ENCODE data around the gene KIF26B.

The KIF26B gene

DNA sequence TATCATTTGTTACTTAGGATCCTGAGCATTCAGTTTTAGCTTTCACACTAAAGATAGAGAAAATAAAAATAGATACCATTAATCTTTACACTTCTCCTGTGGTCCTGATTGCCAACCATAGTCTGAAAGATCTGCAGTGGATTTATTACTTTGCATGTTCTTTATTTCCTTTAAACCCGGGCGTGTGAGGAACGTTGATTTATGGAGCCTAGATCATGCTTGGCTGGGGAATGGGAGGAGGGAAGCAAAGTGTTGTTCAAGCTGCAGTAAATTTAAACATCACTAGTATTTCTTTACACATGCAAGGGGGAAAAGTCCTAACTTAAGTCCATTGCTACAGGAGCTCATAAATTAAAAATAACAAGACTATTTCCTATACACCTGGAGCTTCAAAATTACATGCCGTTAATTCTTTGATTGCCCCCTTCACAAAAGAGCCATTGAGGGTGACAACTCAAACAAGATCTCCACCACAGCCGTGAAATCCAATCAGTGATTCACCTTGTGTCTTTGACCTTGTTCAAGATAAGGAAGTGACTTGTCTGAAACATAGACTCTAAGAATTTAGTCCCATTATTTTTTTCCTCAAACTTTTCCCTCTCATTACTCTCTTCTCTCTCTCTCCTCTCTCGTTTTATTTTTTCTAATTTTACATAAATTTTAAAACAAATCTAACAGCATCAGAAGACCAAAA is 282.7 kb downstream of the KIF26B start:
- DNase-seq: no peak

DNA sequence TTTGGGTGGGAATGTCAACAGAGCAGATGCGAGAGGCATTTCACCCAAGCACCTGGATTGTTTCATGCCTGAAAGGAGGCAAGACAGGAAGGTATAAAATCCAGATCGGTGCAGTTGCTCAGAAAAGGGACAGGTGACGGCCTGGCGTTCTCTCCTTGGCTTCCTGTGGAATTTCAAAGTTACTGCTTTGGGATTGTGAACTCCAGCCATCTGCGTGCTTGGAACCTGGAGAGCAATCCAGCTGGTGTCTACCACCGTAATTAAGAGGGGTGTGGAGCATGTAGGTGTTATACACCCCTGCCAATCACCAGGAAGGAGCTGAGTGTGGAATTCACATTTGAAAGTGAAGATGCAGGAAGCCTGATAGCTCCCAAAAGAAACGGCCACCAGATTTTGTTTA is 286.1 kb downstream of the KIF26B start:
- no peak for DNase-seq

DNA sequence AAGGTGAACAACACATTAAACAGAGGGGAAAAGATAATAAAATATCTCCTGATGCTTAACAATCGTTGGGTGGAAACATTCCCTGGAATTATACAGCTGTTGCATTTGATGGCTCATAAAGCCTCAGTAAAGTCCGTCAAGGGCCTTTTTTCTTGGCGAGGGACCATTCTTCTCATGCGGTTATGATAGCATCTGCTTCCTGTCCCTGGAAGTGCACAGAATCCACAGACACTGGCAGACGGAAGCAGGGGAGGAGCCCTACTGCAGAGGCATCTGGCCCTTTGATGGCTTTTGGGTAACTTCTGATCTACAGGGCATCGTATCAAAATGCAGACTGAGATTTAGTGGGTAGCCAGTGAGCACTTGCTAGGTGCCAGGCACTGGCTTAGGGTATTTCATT is 286.9 kb downstream of the KIF26B start:
- peak; percentile 36 for DNase-seq

DNA sequence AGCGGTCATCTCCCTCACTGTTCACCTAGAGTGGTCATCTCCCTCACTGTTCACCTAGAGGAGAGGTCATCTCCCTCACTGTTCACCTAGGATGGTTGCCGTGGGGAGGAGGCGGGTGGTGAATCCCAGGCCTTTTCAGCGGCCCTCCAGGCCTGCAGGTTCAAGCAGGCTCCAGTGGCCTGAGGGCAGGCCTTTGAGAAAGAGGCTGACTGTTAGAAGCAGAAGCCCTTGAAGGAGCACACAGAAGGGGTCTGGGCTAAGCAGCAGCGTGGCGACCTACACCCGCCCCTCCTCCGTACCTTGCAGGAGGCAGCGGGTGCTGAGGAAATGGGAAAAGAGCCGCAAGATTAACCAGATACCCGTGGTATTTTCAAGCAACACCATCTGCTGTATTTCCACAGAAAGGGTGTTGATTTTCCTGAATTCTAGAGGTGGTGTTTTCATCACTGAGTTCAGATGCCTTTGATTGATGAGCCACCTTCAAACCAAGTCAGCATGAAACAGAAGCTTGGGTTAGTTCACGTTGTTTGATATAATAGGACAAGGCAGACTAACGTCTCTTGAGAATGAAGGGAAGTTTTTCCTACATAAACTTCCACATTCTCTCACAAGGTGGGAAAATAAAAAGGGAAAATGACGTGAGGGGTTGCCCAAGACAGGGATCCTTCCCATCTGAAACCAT is 289.5 kb downstream of the KIF26B start:
- DNase-seq: no peak

DNA sequence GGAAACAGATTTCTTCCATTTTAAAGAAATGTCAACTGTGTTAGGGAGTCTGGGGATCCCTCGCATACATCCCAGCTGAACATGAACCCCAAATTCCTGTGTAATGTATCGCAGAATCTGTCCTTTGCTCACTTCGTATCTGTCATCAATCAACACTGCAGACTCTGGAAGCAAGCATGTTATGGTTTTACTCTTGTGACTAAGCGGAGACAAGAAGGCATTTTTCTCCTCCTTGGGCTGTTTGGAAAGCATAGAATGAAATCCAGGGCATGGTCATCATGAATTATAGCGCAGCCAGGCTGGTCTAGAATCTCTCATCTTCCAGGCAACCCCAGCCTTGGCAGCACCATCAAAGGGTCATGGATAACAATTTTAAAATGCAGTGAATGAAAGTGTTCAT is 290.2 kb downstream of the KIF26B start:
- DNase-seq: no peak

DNA sequence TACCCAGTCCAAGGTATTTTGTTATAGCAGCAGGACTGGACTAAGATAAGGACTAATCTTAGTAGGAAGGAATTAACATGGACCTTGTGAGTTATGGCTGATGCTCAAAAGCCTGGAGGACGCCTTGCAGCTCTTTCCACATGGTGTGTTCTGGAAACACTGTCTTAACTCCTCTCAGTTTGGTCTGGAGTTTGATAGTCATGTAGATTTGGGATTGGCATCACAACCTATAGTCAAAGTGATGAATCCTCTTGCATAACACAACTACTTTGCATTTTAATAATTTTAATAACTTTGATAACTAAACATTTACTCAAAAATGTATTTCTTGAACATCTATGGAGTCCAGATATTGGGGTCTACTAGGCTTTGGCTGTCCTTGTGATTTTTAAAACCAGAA is 293.7 kb downstream of the KIF26B start:
- DNase-seq: no peak

DNA sequence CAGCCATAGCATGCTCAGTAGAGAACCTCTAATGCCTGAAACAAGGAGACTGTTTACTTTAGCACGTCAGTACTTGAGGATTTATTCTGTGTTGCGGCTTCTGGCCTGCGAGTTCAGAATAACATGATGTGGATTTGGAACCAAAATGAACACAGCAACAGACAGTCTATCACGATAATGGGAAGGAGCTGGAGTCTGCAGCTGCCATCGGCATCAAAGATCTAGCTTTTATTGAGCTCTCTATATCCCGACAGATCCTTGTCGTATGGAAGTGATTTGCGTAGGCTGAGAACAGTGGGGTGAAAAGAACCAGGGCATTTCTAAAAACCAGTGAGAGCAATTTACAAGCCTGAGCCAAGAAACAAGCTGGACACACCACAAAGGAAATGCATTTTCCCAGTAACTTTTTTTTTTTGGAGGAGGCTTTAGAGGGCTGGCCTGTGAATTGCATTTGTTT is 294.2 kb downstream of the KIF26B start:
- DNase-seq: no peak

DNA sequence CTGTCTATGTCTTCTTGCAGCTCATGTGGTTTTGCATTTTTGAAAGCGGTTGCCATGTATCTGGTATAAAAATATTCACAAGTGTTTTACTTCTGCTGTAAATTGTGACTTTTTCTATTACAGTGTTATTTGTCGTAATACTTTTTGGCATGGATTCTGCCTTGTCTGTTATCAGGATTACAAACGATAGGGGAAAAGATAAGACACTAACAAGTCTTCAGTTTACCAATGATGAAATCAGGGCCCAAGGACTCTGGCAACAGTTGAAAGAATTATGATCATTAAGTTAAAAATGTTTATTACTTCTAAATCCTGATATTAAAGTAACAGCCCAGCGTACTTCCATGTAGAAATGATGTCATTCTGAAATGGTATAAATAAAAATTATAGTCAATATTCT is 298.8 kb downstream of the KIF26B start:
- DNase-seq: no peak

DNA sequence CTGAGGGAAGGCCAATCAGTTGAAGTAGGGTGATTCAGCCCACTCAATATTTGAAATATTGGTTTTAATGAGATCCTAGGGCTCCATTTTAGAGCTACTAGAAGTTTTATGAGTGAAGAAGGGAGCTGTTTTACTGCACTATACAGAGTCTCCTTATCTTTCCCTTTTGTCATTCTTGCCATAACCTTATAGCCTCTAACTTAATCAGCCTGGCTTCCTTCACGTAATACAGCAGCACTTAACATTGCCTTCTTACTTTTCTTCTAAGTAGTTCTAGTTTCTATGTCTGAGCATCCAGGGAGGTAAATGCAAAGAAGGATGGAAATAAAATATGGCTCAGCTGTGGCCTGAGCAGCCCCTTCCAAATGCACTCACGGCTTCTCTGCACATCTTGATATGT is 299.3 kb downstream of the KIF26B start:
- DNase-seq: no peak

DNA sequence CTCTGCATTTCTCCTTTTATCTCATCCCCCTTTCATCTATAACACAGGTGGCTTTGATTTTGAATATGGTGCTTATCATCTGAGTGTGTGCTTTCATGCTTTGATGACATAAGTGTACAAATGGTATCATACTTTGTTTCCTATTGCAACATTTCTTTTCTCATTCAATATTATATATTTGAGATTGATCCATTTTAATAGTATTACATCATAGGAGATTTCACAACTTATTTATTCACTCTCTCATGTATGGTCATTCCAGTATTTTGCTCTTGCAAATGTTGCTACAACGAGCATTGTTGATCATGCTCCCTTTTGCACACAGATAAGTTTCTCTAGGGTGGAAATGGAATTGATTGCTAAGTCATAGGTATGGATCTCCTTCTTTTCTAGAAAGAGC is 302.8 kb downstream of the KIF26B start:
- no peak for DNase-seq

DNA sequence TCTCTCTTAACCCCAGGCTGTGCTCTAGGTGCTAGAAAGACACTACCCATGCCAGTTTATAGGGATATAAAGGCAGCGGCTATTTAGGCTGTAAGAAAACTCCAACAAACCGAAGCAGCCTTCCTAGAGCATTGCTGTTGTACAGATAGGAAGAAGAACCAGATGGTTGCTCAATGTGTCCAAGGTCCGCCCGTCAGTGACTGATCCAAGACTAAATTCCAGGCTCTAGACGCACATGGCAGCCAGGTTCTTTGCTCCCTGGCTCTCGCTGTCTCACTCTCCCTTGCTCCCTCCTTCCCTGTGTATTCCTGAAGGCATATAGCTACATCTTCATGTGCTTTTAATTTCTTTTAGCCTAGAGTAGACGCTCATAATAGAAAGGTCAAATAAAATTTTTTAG is 303.4 kb downstream of the KIF26B start:
- DNase-seq: no peak

DNA sequence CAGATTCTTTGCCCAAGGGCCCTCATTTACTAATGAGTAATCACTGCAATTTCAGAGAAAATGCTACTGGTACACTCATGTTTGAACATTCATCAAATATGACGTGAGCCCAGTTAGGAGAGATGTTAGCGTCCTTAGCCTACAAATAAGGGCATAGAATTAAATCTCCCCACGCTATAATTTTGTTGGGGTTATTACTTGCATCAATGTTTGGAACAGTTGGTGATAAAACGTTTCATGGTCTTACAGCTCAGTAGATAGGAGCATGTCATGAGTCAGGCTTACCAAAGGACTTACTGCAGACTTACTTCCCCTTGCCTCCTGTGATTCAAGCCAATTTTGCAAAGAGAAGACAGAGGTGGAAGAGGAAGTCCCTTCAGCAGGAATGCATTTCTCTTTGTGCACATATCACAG is 304.0 kb downstream of the KIF26B start:
- no peak for DNase-seq

DNA sequence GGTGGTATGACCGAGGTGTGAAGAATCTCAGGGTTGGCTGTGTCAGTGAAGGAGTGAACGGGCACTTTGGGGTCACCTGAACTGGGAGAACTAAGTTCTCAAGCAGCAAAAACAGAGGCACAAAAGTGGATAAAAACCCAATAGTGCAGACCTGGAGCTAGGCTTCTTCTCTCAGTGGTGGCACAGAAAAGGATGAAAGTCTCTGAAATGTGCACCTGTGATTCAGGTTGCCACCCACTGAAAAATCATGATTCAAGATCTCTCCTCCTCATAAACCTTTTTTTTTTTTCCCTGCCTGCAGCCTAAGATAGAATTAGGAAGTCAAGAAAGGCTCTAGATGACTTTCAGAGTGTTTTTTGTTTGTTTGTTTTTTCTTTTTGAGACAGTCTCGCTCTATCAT is 304.8 kb downstream of the KIF26B start:
- DNase-seq: no peak

DNA sequence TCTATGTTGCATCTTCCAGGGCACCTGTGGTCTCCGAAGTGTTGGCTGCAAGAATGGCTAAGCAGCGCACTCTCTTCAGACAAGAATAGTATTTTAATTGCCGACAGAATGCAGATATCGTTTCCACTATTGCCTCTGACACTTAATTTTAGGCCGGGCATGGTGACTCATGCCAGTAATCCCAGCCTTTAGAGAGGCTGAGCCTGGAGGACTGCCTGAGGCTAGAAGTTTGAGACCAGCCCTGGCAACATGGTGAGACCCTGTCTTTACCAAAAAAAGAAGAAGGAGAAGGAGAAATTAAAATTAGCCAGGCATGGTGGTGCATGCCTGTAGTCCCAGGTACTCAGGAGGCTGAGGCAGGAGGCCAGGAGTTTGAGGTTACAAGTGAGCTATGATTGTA is 306.9 kb downstream of the KIF26B start:
- no peak for DNase-seq

DNA sequence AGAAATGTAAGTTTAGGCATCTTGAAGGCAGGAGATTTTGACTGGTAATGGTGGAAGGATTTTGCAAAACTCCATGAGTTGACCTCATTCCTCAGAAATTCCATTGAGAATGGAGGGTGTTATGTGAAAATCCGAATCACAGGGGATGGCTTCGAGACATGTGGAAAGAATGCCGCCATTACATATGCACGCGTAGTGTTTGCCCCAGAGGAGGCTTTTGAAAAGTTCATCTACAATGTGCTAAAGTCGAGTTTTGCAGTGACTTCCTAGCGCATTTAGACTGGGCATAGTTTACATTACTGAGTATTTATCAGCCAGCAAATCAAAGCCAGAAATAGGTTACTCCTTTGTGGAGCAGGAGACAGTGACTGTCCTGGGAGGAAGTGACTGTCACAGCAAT is 307.4 kb downstream of the KIF26B start:
- DNase-seq: no peak

DNA sequence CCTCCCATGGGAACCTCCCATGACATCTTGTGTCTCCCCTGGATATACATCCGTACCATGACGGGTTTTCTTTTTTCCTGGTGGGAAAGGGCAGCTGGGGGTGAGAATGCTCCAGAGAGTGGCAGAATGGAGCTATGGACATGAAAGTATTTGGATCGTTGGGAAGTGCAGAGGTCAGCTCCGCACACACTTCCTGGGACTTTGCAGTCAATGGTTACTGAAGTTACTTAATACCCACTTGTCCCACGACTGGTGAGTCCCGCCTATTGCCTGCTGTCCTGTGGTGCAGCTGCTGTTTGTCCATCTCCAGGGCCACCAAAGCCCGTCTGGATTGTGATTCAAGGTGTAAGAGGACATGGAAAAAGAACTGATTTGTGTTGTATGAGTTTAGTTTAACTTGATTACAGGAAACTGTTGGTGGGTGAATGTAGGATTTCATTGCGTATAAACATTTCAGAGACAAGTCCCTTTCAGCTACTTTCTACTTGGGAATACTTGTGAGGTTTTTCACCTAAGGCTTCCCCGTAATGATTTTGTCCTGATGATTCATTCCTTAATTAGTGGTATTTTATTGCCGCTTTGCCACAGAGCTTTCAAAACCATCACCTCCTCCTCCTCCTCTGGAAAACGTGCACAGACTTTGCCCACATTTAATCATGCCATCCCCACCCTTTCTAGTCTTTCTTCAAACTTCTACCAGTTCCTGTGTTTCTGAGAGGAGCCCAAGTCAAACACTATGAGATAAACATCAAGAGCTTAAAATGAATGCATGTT is 308.8 kb downstream of the KIF26B start:
- no peak for DNase-seq

DNA sequence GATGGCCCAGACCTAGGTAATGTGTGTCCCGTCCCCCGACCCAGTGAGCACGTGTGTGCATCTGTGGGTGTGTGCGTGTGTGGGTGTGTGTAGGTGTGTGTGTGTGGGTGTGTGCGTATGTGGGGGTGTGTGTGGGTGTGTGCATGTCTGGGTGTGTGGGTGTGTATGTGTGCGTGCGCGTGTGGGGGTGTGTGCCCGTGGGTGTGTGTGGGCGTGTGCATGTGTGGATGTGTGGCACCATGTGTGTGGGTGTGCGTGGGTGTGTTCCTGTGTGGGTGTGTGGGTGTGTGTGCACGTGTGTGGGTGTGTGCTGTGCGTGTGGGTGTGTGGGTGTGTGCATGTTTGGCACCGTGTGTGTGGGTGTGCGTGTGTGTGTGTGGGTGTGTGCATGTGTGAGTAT is 309.5 kb downstream of the KIF26B start:
- DNase-seq: no peak

DNA sequence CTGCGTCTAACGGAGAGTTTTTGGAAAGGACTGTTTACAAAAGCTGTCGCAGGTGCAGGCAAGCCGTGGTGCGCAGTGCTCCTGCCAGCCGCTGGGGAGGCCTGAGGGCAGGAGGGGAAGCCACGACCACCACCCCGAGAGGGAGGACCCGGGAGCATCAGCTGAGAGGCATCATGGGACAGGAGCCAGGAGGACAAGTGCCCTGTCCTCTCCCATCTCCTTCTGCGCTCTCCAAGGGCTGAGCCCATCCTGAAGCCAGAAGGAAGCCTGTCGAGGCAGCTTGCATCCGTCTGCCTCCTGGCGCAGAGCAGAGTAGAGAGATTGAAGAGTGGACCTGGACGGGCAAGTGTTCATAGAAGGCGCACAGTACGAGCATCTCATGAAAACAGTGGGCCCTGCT is 310.9 kb downstream of the KIF26B start:
- peak; percentile 15 for DNase-seq

DNA sequence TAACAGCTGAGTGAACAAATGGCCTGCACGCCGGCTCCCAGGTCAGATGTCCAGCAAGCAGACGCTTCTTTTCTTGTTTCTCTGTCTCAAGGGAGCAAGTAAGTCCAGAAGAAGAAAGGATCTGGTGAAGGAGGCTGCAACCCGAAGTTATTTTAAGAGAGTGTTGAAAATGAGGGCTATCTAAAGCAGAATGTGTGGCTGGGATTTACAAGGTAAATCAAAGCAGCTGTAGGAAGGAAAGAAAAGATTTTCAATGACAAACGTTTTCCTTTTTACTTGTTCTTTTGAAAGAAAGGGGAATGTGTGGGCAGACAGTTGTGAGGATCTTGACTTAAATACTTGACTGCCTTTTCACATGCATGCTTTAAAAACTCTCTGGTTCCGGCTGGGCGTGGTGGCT is 311.5 kb downstream of the KIF26B start:
- DNase-seq: no peak

DNA sequence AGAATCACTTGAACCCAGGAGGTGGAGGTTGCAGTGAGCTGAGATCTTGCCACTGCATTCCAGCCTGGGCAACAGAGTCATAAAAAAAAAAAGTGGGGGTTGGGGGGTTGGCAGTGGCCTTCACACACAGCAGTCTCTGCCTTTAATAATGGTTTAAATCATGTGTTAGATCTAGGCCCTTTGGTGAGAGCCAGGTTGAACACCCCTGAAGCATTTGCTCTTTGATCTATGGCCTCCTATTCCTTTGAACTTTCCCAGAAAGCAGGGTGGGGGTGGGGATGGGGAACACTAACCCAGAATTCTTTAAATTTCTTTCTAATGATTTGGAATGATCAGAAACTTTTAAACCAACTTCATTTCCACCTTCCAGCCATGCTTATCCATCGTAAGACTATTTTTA is 313.0 kb downstream of the KIF26B start:
- no peak for DNase-seq

DNA sequence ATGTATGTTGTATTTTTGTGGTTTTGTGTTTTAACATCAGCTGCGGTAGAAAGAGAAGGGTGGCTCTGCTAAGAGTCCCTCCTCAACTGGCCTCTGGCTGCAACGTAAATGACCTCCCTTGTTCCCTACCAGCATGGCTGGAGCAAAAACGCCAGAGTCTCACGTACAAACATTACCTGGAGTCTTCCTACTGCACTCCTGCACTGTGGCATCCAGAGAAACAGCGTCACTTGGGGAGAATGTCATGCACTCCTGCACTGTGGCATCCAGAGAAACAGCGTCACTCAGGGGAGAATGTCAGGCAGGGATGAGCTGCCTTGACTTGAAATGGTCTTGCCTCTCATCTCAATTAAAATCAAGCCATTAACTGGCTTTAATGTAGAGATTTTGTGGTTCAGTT is 314.2 kb downstream of the KIF26B start:
- DNase-seq: no peak

DNA sequence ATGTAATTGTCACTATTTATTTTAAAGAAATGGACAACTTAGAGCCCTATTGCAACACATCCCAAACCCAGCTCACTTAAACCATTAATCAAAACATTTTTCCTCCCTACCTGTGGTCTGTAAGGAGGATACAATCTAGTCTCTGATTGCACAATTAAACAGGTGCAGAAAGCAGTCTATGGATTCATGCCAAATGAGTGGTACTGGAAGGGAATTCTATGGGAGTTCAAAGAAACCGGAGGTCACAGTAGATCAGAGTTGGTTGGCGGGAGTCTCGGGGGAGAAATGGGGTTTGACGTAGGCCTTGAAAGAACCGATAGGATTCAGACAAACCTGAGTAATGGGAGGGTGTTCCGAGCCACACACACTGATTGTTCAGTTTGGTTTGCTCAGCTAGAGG is 314.9 kb downstream of the KIF26B start:
- no peak for DNase-seq

DNA sequence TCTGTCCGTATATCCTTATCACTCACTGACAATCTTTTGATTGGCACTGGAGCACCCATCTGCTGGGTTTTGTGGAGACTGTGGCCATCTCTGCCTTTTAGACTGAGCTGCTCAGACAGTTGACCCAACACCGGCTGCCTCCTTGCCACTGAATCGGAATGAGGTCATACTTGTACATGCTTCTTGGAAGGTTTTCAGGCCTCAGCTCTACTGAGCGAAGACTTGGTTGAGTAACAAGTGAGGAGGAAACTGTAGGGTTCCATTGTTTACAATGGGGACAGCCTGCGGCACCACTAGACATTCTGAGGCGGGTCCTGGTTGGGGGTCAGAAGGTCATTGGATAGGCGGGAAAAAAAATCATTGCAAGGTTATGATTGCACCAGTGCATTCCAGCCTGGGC is 320.3 kb downstream of the KIF26B start:
- DNase-seq: no peak

DNA sequence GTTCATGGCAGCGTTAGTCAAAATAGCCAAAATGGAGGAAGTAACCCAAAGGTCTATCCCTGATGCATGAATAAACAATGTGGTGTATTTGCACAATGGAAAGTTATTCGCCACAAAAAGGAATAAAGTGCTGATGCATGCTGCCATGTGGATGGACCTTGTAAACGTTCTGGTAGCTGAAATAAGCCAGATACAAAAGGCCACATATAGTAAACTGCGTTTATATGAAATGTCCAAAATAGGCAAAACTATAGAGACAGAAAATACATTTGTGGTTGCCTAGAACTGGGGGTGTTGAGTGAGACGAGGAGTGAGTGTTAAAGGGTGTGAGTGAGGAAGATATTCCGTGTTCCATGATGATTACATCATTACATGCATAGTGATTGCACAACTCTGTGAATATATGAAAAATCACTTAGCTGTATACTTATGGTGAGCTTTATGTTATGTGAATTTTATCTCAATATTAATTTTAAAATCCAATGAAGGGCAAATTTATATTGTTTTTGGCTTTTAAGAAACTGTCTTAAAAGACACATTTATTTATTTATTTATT is 321.3 kb downstream of the KIF26B start:
- DNase-seq: no peak
